PC-3 (cell line): ENCODE data around the gene KCNIP4.

Experiments used
- CTCF ChIP-seq: fragments of 300-600 bp; sonication (generic); conservative IDR thresholded peaks from 2 replicates; pipeline ENCODE4 v1.5.1; 2017; ENCODE audit warnings: antibody characterized with exemption, low read depth, mild to moderate bottlenecking, low read length
- EZH2 ChIP-seq: fragments of 300-600 bp; sonication (generic); IDR thresholded peaks from one replicate; pipeline ENCODE4 v1.6.1; 2017; ENCODE audit warnings: antibody characterized with exemption, mild to moderate bottlenecking, low read length; ENCODE audit not compliant: unreplicated experiment

DNA sequence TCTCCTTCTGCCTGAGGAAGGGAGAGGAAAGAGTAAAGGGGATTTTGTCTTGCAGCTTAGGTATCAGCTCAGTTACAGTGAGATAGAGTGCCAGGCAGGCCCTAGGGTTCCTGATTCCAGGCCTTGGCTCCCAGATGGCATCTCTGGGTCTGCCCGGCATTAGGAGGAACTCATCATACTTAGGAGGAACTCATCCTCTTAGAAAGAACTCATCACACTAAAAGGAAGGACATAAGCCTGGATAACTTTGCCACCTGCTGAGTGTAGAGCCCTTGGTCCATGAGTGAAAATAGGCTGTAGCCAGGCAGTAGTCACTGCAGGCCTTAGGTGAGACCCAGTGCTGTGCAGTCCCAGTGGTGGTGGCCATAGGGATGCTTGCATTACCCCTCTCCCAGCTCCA, 881.2 kb downstream of the KCNIP4 start:
- TF ChIP-seq CTCF (no peak), EZH2 (no peak)
